ENCODE results near the gene AHCYL1. TPM values are rescaled to one million over a fixed set of nuclear protein-coding genes. Genes with fewer than 3 reads are reported as not detected.

AHCYL1 gene
- total and polyA plus RNA-seq, 2 of the 8 experiments (the other 6 are each of a cell fraction or from before 2014, with no cell fraction given), result 64.5 to 95.9 TPM

- no peak overlapping the region for H2BK15ac ChIP-seq (ENCODE audit: low read length)
- ChIA-PET CTCF (ENCODE audit: partially characterized antibody) (interaction anchor here (0.7 to 40.7 kb wide), 6 partner anchors 8 to 78 kb away, joined by 3 to 1450 read pairs (median 46); partner anchors contain the start of genes ALX3, STRIP1 and UBL4B), POLR2A (ENCODE audit: partially characterized antibody) (interaction anchor here (1.1 kb wide), 1 partner anchor 9 kb away, joined by 3 read pairs; no protein-coding TSS in a partner anchor)
- no peak overlapping the region for H3K23ac ChIP-seq (ENCODE audit: insufficient read length)
- H3K36me3 ChIP-seq (ENCODE audit: control insufficient read depth in 2 of 4, insufficient read depth in 4 of 4, low read length in 3 of 4), result peaks cover 47 to 85% (median 72%) of the 10 kb centered on the region in 4 experiments
- WGBS, 2 experiments (ENCODE audit: extremely low coverage in 1 of 2, insufficient coverage in 1 of 2, insufficient read length in 1 of 2, insufficient replicate concordance in 2 of 2, low coverage in 1 of 2, low lambda C conversion rate in 2 of 2, missing lambda C conversion rate in 1 of 2), result 88% methylated on average over 7 of the region's 9 CpGs; no CpG with 5 or more reads in 1 of the 2 experiments
- H2BK5ac ChIP-seq (ENCODE audit: low read depth, low read length), result no peak overlapping the region
- H2BK12ac ChIP-seq (ENCODE audit: low read depth, low read length), result no peak overlapping the region
- H3K56ac ChIP-seq (replicated peaks; ENCODE audit: insufficient read length, low read depth, low read length), result no peak overlapping the region
- no peak overlapping the region for H3K14ac ChIP-seq (ENCODE audit: insufficient read length)
- DNase-seq (ENCODE audit: low read depth in 1 of 2, low spot score in 2 of 2) (no peak), FAIRE-seq (no peak)
- no peak overlapping the region for H3K27ac ChIP-seq (ENCODE audit: low read depth, low read length)
- H2AK5ac ChIP-seq (ENCODE audit: low read depth, low read length), result no peak overlapping the region
- H3K4ac ChIP-seq (replicated peaks; ENCODE audit: insufficient read length, low read depth, low read length), result no peak overlapping the region
- H3K27me3 ChIP-seq (replicated peaks in 1 of 4; ENCODE audit: control insufficient read depth in 3 of 4, extremely low read depth in 1 of 4, insufficient read depth in 3 of 4, low read length in 3 of 4), result no peaks in the 10 kb centered on the region
- H3K23me2 ChIP-seq (ENCODE audit: low read depth, low read length), result no peaks in the 10 kb centered on the region
- no peak overlapping the region for H3K4me3 ChIP-seq (ENCODE audit: extremely low read depth in 1 of 4, insufficient read depth in 2 of 4, low read depth in 3 of 4, low read length in 4 of 4)
- no peaks in the 10 kb centered on the region for H3K79me2 ChIP-seq (ENCODE audit: control insufficient read depth in 1 of 2, insufficient read depth in 2 of 2, low read length in 2 of 2)
- H2BK20ac ChIP-seq (ENCODE audit: low read length), result no peak overlapping the region
- no peaks in the 10 kb centered on the region for H3K4me1 ChIP-seq (replicated peaks in 1 of 4; ENCODE audit: control insufficient read depth in 3 of 4, insufficient read depth in 4 of 4, low read length in 3 of 4)
- no peaks in the 10 kb centered on the region for H3K9me3 ChIP-seq (ENCODE audit: insufficient read depth in 2 of 2, low read depth in 1 of 2, low read length in 1 of 2)
- no peak overlapping the region for H2BK120ac ChIP-seq (replicated peaks; ENCODE audit: low read depth, low read length)
- no peak overlapping the region for H4K91ac ChIP-seq (replicated peaks; ENCODE audit: insufficient read length, low read length)
- H3K4me2 ChIP-seq (ENCODE audit: insufficient read depth in 1 of 2, low read depth in 2 of 2, low read length in 2 of 2), result no peak overlapping the region
- H2AFZ ChIP-seq (ENCODE audit: low read length), result no peak overlapping the region
- H4K20me1 ChIP-seq (replicated peaks in 1 of 2; ENCODE audit: control insufficient read depth in 1 of 2, insufficient read depth in 2 of 2, low read length in 2 of 2), result peaks cover 0 to 12% of the 10 kb centered on the region in 2 experiments
- no peak overlapping the region for H4K5ac ChIP-seq (ENCODE audit: insufficient read length, low read depth, low read length)
- TF ChIP-seq TBP (IDR thresholded peaks at IDR 0.05; ENCODE audit: low read depth, low read length), result no peak
- H3K9ac ChIP-seq (replicated peaks in 1 of 4; ENCODE audit: extremely low read depth in 1 of 4, low read depth in 3 of 4, low read length in 3 of 4), result no peak overlapping the region
- no peak overlapping the region for H3K18ac ChIP-seq (ENCODE audit: extremely low read depth, low read length)
- H4K8ac ChIP-seq (ENCODE audit: extremely low read depth, insufficient read depth, low read length), result no peak overlapping the region
- H3K79me1 ChIP-seq (ENCODE audit: low read depth, low read length), result no peaks in the 10 kb centered on the region; the same call in 1 of the 2 replicates
Observed at GRCh38 chr1:110048923-110049601, 64.5 kb downstream of the AHCYL1 start.

All from H1 (cell line).